Dermis blood vessel endothelial cell (primary cell): ENCODE data around the gene RAMACL. TPM values are rescaled to one million over a fixed set of nuclear protein-coding genes. Genes with fewer than 3 reads are reported as not detected.
A peak's percentile ranks its signal among the peaks of the same experiment; 100 is the strongest.
"Not testable (repeated sequence)": the region's sequence is repeated elsewhere in the genome, so short reads cannot be mapped to it uniquely, and the experiment has no call there.

ENCODE experiments used
- DNase-seq: peaks from one replicate; pipeline ENCODE4 v3.0.0; 2010
- total RNA-seq: library from RNA; depleted of rRNA; stranded (reverse); fragments of >200 nt; gene quantifications from 2 replicates; pipeline ENCODE4 v1.2.3, GENCODE V29; 2014

Gene RAMACL
- 2.9 and 6.6 TPM in 2 replicates for total RNA-seq

DNA sequence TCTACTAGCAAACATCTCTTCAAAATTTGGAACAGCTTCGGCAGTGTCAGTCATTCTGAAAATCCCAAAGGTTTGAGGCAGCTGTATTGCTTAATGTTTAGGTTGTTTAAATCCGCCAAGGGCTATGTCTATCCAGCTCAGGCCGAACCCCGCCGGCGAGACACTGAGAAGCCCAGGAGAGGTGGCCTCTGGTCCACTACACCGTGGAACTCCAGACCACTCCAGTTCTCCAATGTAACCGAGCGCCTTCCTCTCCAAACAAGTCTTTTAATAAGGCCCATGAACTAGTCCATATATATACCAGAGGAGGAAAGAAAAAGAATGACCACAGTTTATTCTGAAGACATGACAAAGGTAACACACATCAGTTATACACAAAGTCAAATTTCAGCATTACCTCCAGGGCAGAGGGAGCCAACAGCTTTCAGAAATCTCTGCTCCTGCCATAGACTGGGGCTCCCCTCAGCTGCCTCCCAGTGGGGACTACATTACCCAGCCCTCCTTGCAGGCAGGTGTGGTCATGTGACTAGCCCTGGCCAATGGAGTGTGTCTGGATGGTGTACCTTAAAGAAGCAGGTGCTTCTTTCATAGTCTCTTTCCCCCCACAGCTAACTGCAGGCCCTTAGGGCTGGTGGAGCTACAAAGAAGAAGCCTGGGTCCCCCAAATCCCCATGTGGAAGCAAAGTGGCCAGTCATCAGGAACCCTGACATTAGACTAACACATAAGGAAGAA lies at the start of gene RAMACL:
TSS of gene RAMACL (minus strand) at position 255 of the 733 bp plus-strand sequence. CDS start at position 54, 201 bp downstream.
- no peak for DNase-seq

DNA sequence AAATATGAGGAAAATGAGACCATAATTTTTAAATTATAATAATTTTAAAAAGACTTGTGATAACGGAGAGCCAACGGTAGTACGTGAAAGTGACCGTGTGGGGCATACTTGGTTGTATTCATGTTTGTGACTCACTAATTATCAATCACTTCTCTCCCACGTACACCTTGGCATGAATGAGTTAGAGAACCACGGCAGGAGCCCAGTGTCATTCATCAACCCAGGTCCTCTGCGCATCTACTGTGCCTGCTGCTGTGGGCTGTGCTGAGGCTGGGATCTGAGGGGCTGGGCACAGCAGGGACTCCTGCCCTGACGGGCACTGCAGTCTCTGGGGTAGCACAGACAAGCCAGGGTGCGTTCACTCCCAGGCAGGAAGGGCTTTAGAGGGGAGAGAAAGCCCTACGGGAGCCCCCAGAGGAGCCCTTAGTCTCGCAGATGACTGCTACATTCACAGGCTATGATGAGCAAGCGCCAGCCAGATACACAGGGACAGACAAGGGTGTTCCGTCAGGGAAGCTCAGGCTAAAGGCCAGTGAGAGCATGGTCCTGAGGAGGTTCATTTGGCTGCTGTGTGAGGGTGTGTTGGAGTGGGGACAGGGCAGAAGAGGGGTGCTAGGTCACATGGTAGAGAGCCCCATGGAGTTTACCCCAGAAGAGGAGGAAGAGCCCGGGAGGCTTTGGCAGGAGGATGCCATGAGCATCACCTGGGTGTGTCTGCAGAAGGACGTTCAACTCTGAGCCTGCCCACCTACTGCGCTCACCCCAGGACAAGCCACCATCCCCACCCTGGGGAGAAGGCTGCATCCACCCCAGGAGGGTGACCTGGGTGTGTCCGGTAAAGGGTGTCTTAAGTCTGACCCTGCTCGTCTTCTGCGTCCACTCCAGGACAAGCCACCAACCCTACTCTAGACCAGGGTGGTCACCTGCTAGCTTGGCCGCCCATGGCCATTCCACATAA lies 48.8 kb upstream of the RAMACL start:
- no peak for DNase-seq

GRCh38 chr6:166634581-166634980 lies 48.1 kb upstream of the RAMACL start:
- DNase-seq = not testable (repeated sequence)

DNA sequence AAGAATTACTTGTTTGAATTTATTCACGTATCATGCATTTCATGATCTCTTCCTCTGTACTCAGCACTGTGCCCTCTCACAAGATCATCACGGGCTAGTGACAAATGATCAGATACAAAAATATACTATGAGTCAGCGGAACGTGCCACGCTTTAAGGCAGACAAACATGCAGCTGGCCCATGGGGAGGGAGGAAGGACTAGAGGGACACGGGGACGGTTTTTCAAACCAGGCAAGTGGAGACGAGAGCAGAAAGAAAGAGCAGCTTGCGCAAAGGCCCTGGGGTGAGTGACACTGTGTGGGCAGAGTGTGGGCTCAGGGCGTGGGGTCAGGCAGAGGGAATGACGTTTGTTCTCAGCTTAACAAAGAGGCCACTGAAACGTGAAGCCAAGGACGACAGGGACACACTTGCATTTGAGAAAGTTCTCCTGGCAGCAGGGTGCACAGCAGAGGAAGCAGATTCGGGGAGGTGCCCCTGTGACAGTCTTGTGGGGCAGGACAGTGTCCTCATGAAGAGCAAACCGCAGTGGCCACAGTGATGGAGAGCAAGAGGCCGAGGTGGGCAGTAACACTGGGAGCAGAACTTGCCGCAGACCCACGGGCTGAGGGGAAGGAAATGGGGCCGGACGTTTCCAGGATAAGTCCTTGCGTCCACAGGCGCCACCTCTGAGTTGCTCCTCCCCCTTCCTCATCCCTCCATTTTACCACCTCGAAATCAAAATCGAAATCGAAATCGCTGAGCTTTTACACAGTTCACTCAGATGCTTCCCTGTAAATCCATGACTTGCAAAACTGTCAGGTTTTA lies 47.5 kb upstream of the RAMACL start:
- peak; percentile 66 for DNase-seq

GRCh38 chr6:166632731-166633130 lies 46.3 kb upstream of the RAMACL start:
- no peak for DNase-seq

GRCh38 chr6:166630462-166630861 lies 44.0 kb upstream of the RAMACL start:
- peak; percentile 36 for DNase-seq

DNA sequence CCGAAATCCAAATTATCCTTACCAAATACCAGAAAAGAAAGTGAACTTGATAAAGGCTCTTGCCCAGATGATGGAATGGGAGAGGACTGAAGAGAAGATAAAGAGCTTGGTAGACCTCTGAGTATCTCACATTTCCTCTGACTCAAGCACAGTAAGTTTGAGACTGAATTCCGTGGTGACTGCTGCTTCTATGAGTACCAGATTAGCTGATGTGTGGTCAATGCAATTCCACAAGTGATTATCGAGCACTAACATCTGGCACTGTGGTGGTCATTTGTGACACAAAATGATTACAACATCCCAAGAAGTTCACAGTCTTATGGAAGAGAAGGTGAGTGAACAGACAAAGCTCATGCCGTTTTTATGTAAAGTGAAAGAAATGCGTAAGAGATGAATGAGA lies 43.1 kb upstream of the RAMACL start:
- DNase-seq = no peak

- DNase-seq = peak; percentile 90
These were observed 41.7 kb upstream of the RAMACL start for GRCh38 chr6:166627875-166628801.

- peak; percentile 100 for DNase-seq
These were observed 40.8 kb upstream of the RAMACL start, which contains the start of gene RPS6KA2 for GRCh38 chr6:166627033-166627874. RPS6KA2 (minus strand) TSS chr6:166627251; CDS start chr6:166627019, 232 bp downstream.

DNA sequence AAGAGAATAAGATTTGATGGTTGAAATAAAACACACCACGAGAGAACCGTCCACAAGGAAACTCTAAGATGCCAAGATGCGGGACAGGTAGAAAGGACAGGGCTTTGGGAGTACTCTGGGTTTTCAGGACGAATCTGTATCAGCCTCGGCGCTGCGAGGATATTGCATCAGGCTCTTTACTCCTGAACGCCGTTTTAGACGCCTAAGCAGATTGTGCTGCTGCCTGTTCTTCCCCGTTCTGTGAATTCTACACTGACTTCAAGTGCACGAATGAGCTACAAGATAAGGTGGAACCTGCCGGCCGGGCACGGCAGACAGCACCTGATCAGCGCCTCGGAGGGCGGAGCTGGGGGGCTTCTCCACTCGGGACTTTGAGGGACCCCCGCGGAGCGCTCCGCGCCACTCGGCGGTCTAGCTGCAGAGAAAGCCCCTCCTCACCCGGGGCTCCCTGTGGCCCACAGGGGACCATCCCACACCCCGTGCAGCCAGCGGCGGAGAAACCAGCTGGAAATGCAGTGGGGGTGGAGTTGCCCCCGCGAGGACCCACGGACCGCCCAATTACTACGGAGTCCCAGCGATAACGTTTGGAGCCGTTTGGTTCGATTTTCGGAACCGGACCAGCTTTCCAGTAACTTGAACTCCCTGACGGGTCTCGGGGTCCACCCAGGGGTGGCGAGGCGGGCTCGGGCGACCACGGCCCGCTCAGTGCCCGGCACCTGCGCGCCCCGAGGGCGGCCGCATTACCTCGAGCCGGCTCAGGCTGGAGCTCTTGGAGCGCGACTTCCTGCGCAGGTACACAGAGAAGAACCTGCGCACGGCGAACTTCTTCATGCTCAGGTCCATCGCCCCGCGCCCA lies 39.9 kb upstream of the RAMACL start:
- DNase-seq = peak; percentile 67

DNA sequence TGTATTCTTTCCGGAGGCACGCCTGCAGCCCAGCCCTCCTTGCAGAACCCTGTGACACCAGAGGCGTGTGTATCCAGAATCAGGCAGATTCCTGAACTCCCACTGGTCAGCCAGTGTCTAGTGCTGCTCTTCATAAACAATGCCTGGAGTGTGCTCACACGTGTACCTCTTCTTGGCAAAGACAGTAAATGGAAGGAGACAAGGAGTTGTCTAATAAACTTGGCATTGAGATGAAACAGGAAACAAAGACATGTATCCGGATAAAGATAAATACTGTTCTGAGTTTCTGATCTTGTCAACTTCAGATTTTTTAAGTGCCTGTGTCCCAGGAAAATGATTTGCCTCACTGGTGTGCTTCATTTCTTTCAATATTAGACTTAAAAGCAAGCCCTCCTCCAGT lies 38.9 kb upstream of the RAMACL start:
- peak; percentile 82 for DNase-seq

DNA sequence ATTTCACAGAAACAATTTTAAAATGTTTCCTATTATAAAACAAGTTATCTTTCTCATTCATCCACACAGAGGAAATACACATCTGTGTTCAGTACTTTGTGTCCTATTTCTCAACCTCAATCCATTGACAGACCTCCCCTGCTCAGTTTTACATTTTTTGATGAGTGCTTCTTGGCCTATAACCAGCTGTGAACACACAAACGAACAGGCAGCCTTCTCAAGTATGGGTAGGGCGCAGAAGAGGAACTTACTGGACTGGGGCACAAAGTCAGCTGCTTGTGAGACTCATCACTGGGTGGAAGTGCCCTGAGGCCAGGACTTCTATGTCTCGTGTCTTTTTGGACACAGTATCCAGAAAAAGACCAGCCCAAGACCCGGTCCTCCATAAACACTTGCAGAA lies 37.8 kb upstream of the RAMACL start:
- DNase-seq = peak; percentile 33

DNA sequence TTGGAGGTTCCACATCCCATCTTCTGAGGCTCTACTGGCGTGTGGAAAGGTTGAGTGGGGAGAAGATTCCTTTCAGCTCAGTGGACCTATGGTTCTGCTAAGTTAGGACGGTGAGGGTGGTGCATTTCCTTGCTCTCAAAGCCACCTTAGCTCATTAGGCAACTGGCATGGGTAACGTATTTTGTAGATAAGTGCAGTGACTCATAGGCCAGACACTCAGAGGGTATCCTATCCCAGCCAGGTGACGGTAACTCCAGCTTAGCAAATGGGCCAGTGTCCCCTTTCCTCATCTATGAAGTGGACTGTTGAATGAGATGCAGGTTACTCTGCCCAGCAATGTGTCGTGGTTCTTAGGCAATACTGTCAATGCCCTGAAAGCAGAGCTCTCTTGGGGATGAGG lies 36.8 kb upstream of the RAMACL start:
- DNase-seq = no peak

DNA sequence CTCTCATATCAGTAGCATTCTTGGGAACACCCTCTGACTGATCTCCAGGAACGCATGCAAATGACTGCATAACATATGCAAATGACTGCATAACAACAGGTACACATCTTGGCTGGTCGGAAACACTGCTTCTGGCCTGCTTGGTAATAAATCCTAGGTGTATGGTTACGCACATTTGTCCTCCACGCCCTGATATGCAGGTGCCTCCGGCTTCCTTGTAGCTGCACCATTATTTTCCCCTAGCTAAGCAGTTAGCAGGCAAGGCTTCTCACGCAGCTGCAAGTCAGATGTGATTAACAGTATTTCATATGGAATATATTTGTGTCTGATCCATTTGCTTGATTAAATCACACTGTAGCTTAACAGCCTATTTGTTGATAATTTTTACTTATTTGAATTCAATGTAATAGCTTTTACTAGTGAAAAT lies 34.6 kb upstream of the RAMACL start:
- no peak for DNase-seq

GRCh38 chr6:166620478-166621113 lies 34.1 kb upstream of the RAMACL start:
- DNase-seq = no peak

- no peak for DNase-seq
These were observed 33.4 kb upstream of the RAMACL start for GRCh38 chr6:166619912-166620311.

GRCh38 chr6:166618866-166619761 lies 32.6 kb upstream of the RAMACL start:
- DNase-seq = no peak

DNA sequence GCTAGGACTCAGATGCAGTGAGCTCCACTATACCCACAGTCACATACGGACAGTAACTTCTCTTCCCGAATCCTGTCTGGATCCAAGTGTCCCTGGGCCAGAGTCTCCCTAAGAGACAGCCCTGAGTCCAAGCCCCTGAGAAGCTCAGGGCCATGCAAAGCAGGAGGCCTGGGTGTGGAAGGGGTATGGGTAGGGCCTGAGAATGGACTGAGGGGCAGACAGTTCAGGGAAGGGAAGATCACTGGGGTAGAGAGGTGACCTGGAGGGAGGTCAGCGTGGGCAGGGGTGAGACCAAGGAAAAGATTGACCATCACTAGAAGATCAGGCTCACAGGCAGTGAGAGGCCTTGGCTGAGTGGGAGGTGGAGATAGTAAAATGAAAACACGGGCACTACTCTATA lies 31.8 kb upstream of the RAMACL start:
- no peak for DNase-seq
